K562 (cell line): ENCODE data around the gene CCDC73. TPM values are rescaled to one million over a fixed set of nuclear protein-coding genes. Genes with fewer than 3 reads are reported as not detected.

Experiments
- ARID4B ChIP-seq: sonication (generic); formaldehyde crosslinking; IDR thresholded peaks from 2 replicates; pipeline ENCODE4 v1.8.0; 2022; ENCODE audit warnings: mild to moderate bottlenecking, missing genetic modification reagents
- ETS2 ChIP-seq: IDR thresholded peaks from 2 replicates; pipeline ENCODE4 v1.6.1; 2016; ENCODE audit warnings: borderline replicate concordance, missing genetic modification characterization, mild to moderate bottlenecking, moderate library complexity, missing compliant biosample characterization; ENCODE audit not compliant: poor library complexity, severe bottlenecking
- HMGN3 ChIP-seq: IDR thresholded peaks from 2 replicates; pipeline ENCODE4 v1.6.1; 2011; ENCODE audit warnings: borderline replicate concordance, low read depth, mild to moderate bottlenecking, mixed read lengths, low read length; ENCODE audit not compliant: insufficient read length; ENCODE audit errors: extremely low read depth
- MYBL2 ChIP-seq, 2 experiments: fragments of 450-650 bp in 1 of 2; sonication (generic) in 1 of 2; formaldehyde crosslinking in 1 of 2; IDR thresholded peaks; 2 replicates each; pipeline versions ENCODE4 v1.6.1 to v1.8.1; 2017 to 2022; ENCODE audit warnings: borderline replicate concordance in 1 of 2, inconsistent platforms in 1 of 2, low read depth in 1 of 2, mild to moderate bottlenecking in 1 of 2, missing genetic modification reagents in 1 of 2, moderate library complexity in 1 of 2
- TCF3 ChIP-seq: sonication (generic); formaldehyde crosslinking; IDR thresholded peaks from 2 replicates; pipeline ENCODE4 v1.4.0; 2020; ENCODE audit warnings: mild to moderate bottlenecking, missing genetic modification reagents
- TEAD2 ChIP-seq: fragments of 450-650 bp; IDR thresholded peaks from 2 replicates; pipeline ENCODE4 v1.6.1; 2016; ENCODE audit warnings: missing genetic modification characterization, control low read depth, missing compliant biosample characterization
- ZFP36 ChIP-seq: fragments of 150-350 bp; IDR thresholded peaks from 2 replicates; pipeline ENCODE4 v1.6.1; 2018; ENCODE audit warnings: low read length, low read depth; ENCODE audit not compliant: partially characterized antibody
- polyA plus RNA-seq, 8 experiments: library from polyadenylated mRNA; depleted of rRNA in 4 of 8; stranded (reverse) in 5 of 8; unstranded in 3 of 8; fragments of >200 nt; fragmentation: Nextera tagmentation in 2 of 8; fragmentation: Illumina TruSeq in 1 of 8; extraction: Ambion mirVana in 2 of 8; extraction: Trizol in 1 of 8; gene quantifications; 2 replicates each; pipeline versions ENCODE4 v1.2.1 to v1.2.3, GENCODE V29; 2011 to 2014; ENCODE audit warnings: inconsistent platforms in 1 of 8, missing spikeins in 1 of 8
- total RNA-seq, 7 experiments: library from RNA; depleted of rRNA in 6 of 7; stranded (reverse); fragments of >200 nt in 6 of 7; fragmentation: Illumina TruSeq in 2 of 7; extraction: Trizol in 2 of 7; gene quantifications; 2 replicates each; pipeline versions ENCODE4 v1.2.1 to v1.2.3, GENCODE V29; 2011 to 2021; ENCODE audit warnings: low replicate concordance in 1 of 7
- TF ChIP-seq, protein P1 (sequence below): fragments of 450-650 bp; conservative IDR thresholded peaks from 2 replicates; pipeline ENCODE4 v1.6.1; 2016; ENCODE audit warnings: missing genetic modification characterization, low read depth, mild to moderate bottlenecking, control low read depth, missing compliant biosample characterization

The CCDC73 gene
- total and polyA plus RNA-seq, 9 of the 15 experiments (the other 6 are each of a cell fraction or from before 2014, with no cell fraction given), result 0.20 to 0.21 TPM; not detected in 7

DNA sequence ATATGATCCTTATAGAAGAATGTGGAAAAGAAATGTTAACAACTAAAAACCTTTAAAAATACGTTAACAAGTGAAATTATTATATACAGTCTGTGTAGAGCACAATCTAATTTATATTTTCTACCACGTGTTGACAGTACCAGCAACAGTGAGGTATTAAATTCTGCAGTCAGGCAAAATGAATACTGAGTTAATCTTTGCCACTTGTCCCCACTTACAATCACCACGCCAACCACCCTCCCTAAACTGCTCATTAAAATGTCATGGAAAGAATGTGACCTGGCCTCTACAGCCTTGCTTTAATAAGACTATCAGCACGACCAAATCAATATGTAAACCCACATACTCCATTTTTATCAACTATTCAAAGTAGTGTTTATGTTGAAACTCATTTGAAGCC lies 239.4 kb downstream of the CCDC73 start (continued):
- TF ChIP-seq HMGN3 (no peak), MYBL2 (IDR thresholded peaks at IDR 0.05; ENCODE audit: low read depth) (no peak), MYBL2 (CRISPR knock-in tag; IDR thresholded peaks at IDR 0.05; ENCODE audit: borderline replicate concordance) (no peak), TCF3 (CRISPR knock-in tag) (no peak), ARID4B (CRISPR knock-in tag) (no peak), TEAD2 (tag) (no peak), ETS2 (tag) (no peak), ZFP36 (no peak)
- TF ChIP-seq, protein P1, sequence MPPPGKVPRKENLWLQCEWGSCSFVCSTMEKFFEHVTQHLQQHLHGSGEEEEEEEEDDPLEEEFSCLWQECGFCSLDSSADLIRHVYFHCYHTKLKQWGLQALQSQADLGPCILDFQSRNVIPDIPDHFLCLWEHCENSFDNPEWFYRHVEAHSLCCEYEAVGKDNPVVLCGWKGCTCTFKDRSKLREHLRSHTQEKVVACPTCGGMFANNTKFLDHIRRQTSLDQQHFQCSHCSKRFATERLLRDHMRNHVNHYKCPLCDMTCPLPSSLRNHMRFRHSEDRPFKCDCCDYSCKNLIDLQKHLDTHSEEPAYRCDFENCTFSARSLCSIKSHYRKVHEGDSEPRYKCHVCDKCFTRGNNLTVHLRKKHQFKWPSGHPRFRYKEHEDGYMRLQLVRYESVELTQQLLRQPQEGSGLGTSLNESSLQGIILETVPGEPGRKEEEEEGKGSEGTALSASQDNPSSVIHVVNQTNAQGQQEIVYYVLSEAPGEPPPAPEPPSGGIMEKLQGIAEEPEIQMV (tag), result no peak

Other genes starting within 250 kb of the CCDC73 start
- gene EIF3M, start 210.8 kb downstream of the CCDC73 start, total RNA-seq (2014; rRNA removed), result 685 and 767 TPM in 2 replicates
- 1,008 and 1,115 TPM in 2 replicates for gene EIF3M, start 210.8 kb downstream of the CCDC73 start, total RNA-seq (2014; rRNA removed; fragmentation: Illumina TruSeq; extraction: Trizol)
- gene EIF3M, start 210.8 kb downstream of the CCDC73 start, total RNA-seq (2015; rRNA removed; fragmentation: Illumina TruSeq; extraction: Trizol), result 816 and 886 TPM in 2 replicates
- gene EIF3M, start 210.8 kb downstream of the CCDC73 start, total RNA-seq (2021), result 602 and 621 TPM in 2 replicates
- 784 and 1,058 TPM in 2 replicates for gene EIF3M, start 210.8 kb downstream of the CCDC73 start, polyA plus RNA-seq (2011; rRNA removed)
- 1,041 and 1,279 TPM in 2 replicates for gene EIF3M, start 210.8 kb downstream of the CCDC73 start, polyA plus RNA-seq (2014; fragmentation: Illumina TruSeq; extraction: Trizol)
- gene EIF3M, start 210.8 kb downstream of the CCDC73 start, polyA plus RNA-seq (2014; fragmentation: Nextera tagmentation; extraction: Ambion mirVana), result 1,000 to 10,000 TPM; 1,793 to 2,015 TPM
- 920 and 1,225 TPM in 2 replicates for gene EIF3M, start 210.8 kb downstream of the CCDC73 start, polyA plus RNA-seq (2014; rRNA removed)
- gene PRRG4, start 35.3 kb upstream of the CCDC73 start, total RNA-seq (2014; rRNA removed), result not detected in 2 replicates
- not detected in 2 replicates for gene PRRG4, start 35.3 kb upstream of the CCDC73 start, total RNA-seq (2014; rRNA removed; fragmentation: Illumina TruSeq; extraction: Trizol)
- not detected in 2 replicates for gene PRRG4, start 35.3 kb upstream of the CCDC73 start, total RNA-seq (2015; rRNA removed; fragmentation: Illumina TruSeq; extraction: Trizol)
- gene PRRG4, start 35.3 kb upstream of the CCDC73 start, total RNA-seq (2021), result not detected in 2 replicates
- gene PRRG4, start 35.3 kb upstream of the CCDC73 start, polyA plus RNA-seq (2011; rRNA removed), result not detected in 2 replicates
- not detected in 2 replicates for gene PRRG4, start 35.3 kb upstream of the CCDC73 start, polyA plus RNA-seq (2014; fragmentation: Illumina TruSeq; extraction: Trizol)
- not detected for gene PRRG4, start 35.3 kb upstream of the CCDC73 start, polyA plus RNA-seq (2014; fragmentation: Nextera tagmentation; extraction: Ambion mirVana)
- gene PRRG4, start 35.3 kb upstream of the CCDC73 start, polyA plus RNA-seq (2014; rRNA removed), result not detected in 2 replicates
- 15.9 and 20.5 TPM in 2 replicates for gene QSER1, start 98.1 kb upstream of the CCDC73 start, total RNA-seq (2014; rRNA removed)
- 22.3 and 24.1 TPM in 2 replicates for gene QSER1, start 98.1 kb upstream of the CCDC73 start, total RNA-seq (2014; rRNA removed; fragmentation: Illumina TruSeq; extraction: Trizol)
- 25.1 and 27.3 TPM in 2 replicates for gene QSER1, start 98.1 kb upstream of the CCDC73 start, total RNA-seq (2015; rRNA removed; fragmentation: Illumina TruSeq; extraction: Trizol)
- 32.2 and 33.6 TPM in 2 replicates for gene QSER1, start 98.1 kb upstream of the CCDC73 start, total RNA-seq (2021)
- gene QSER1, start 98.1 kb upstream of the CCDC73 start, polyA plus RNA-seq (2011; rRNA removed), result 17.2 and 24.9 TPM in 2 replicates
- 24.6 and 30.0 TPM in 2 replicates for gene QSER1, start 98.1 kb upstream of the CCDC73 start, polyA plus RNA-seq (2014; fragmentation: Illumina TruSeq; extraction: Trizol)
- gene QSER1, start 98.1 kb upstream of the CCDC73 start, polyA plus RNA-seq (2014; fragmentation: Nextera tagmentation; extraction: Ambion mirVana), result 1 to 10 TPM; 5.8 to 7.2 TPM
- 13.2 and 15.1 TPM in 2 replicates for gene QSER1, start 98.1 kb upstream of the CCDC73 start, polyA plus RNA-seq (2014; rRNA removed)
- gene DEPDC7, start 221.2 kb upstream of the CCDC73 start, total RNA-seq (2014; rRNA removed), result 8.4 and 10.3 TPM in 2 replicates
- 13.8 and 13.9 TPM in 2 replicates for gene DEPDC7, start 221.2 kb upstream of the CCDC73 start, total RNA-seq (2014; rRNA removed; fragmentation: Illumina TruSeq; extraction: Trizol)
- 13.8 and 15.5 TPM in 2 replicates for gene DEPDC7, start 221.2 kb upstream of the CCDC73 start, total RNA-seq (2015; rRNA removed; fragmentation: Illumina TruSeq; extraction: Trizol)
- gene DEPDC7, start 221.2 kb upstream of the CCDC73 start, total RNA-seq (2021), result 9.4 and 9.5 TPM in 2 replicates
- 14.5 and 19.9 TPM in 2 replicates for gene DEPDC7, start 221.2 kb upstream of the CCDC73 start, polyA plus RNA-seq (2011; rRNA removed)
- gene DEPDC7, start 221.2 kb upstream of the CCDC73 start, polyA plus RNA-seq (2014; fragmentation: Illumina TruSeq; extraction: Trizol), result 12.7 and 15.7 TPM in 2 replicates
- 1 to 10 TPM; 5.4 to 8.1 TPM for gene DEPDC7, start 221.2 kb upstream of the CCDC73 start, polyA plus RNA-seq (2014; fragmentation: Nextera tagmentation; extraction: Ambion mirVana)
- 12.0 and 13.8 TPM in 2 replicates for gene DEPDC7, start 221.2 kb upstream of the CCDC73 start, polyA plus RNA-seq (2014; rRNA removed)
- gene TCP11L1, start 244.9 kb upstream of the CCDC73 start, total RNA-seq (2014; rRNA removed), result 5.8 and 15.3 TPM in 2 replicates
- gene TCP11L1, start 244.9 kb upstream of the CCDC73 start, total RNA-seq (2014; rRNA removed; fragmentation: Illumina TruSeq; extraction: Trizol), result 6.2 and 6.4 TPM in 2 replicates
- 4.5 and 4.7 TPM in 2 replicates for gene TCP11L1, start 244.9 kb upstream of the CCDC73 start, total RNA-seq (2015; rRNA removed; fragmentation: Illumina TruSeq; extraction: Trizol)
- gene TCP11L1, start 244.9 kb upstream of the CCDC73 start, total RNA-seq (2021), result 8.1 and 8.9 TPM in 2 replicates
- 5.8 and 6.1 TPM in 2 replicates for gene TCP11L1, start 244.9 kb upstream of the CCDC73 start, polyA plus RNA-seq (2011; rRNA removed)
- gene TCP11L1, start 244.9 kb upstream of the CCDC73 start, polyA plus RNA-seq (2014; fragmentation: Illumina TruSeq; extraction: Trizol), result 4.5 and 5.4 TPM in 2 replicates
- 1 to 10 TPM; 1.6 TPM for gene TCP11L1, start 244.9 kb upstream of the CCDC73 start, polyA plus RNA-seq (2014; fragmentation: Nextera tagmentation; extraction: Ambion mirVana)
- 4.1 and 4.3 TPM in 2 replicates for gene TCP11L1, start 244.9 kb upstream of the CCDC73 start, polyA plus RNA-seq (2014; rRNA removed)